HepG2 (cell line): ENCODE measurements around the gene PPIL6. TPM values are rescaled to one million over a fixed set of nuclear protein-coding genes. Genes with fewer than 3 reads are reported as not detected.
A peak's percentile ranks its signal among the peaks of the same experiment; 100 is the strongest.

Source experiments
- ATAC-seq: fragments of 200-7000 bp; cut with Tn5 transposase; 3 replicates; pipeline ENCODE4 v1.9.1; 2020; ENCODE audit warnings: mild to moderate bottlenecking, moderate library complexity
- BruUV-seq: library from RNA; stranded (reverse); fragments of 400-500 nt; replicated peaks from 2 replicates; lab custom pipeline; 2021; lab: Mats Ljungman, UMichigan
- CTCF ChIA-PET: fragments of 300-600 bp; formaldehyde crosslinking; extraction: SDS; loops from one replicate; lab custom pipeline; 2021; ENCODE audit warnings: low total read pairs, inconsistent platforms, low intra/inter-chr PET ratio; lab: Yijun Ruan, JAX
- POLR2A ChIA-PET: fragments of 350-600 bp; sonication (Branson Sonifier 250); formaldehyde crosslinking; loops from one replicate; lab custom pipeline; 2020; ENCODE audit warnings: antibody characterized with exemption, inconsistent platforms; lab: Yijun Ruan, JAX
- DNase-seq: peaks from one replicate; pipeline ENCODE4 v3.0.0-alpha.2; 2015; ENCODE audit warnings: low spot score
- FAIRE-seq: peaks from 3 replicates; lab custom pipeline; 2011; peaks lifted over from hg19 to GRCh38; lab: Jason Lieb, UNC
- H2AFZ ChIP-seq: one replicate; pipeline ENCODE4 v1.6.1; 2011; ENCODE audit warnings: low read length, inconsistent platforms
- H3K27ac ChIP-seq: fragments of 300-600 bp; 3 replicates; pipeline ENCODE4 v1.8.0; 2011; ENCODE audit warnings: mixed run types, mild to moderate bottlenecking, mixed read lengths, low read length, inconsistent platforms; ENCODE audit not compliant: insufficient read depth; ENCODE audit errors: extremely low read length
- H3K27me3 ChIP-seq, 2 experiments: fragments of 200-600 bp in 1 of 2; 2 replicates in 1 of 2; 3 replicates in 1 of 2; pipeline versions ENCODE4 v1.6.0 to v1.8.0; 2011; ENCODE audit warnings: low read length in 2 of 2, mild to moderate bottlenecking in 2 of 2, moderate library complexity in 2 of 2, inconsistent platforms in 1 of 2; ENCODE audit not compliant: insufficient read depth in 2 of 2, control insufficient read depth in 1 of 2
- H3K36me3 ChIP-seq, 2 experiments: fragments of 200-600 bp in 1 of 2; replicated peaks in 1 of 2; 2 replicates in 1 of 2; 3 replicates in 1 of 2; pipeline versions ENCODE4 v1.5.1 to v1.8.0; 2011; ENCODE audit warnings: low read length in 2 of 2, inconsistent platforms in 1 of 2; ENCODE audit not compliant: insufficient read depth in 2 of 2, control insufficient read depth in 1 of 2
- H3K4me1 ChIP-seq: 2 replicates; pipeline ENCODE4 v1.5.1; 2012; ENCODE audit warnings: low read length, inconsistent platforms; ENCODE audit not compliant: insufficient read depth
- H3K4me2 ChIP-seq: 2 replicates; pipeline ENCODE4 v1.6.0; 2011; ENCODE audit warnings: low read depth, low read length, inconsistent platforms
- H3K4me3 ChIP-seq, 3 experiments: fragments of 200-600 bp in 1 of 3; sonication (generic), shearing (Covaris generic) in 1 of 3; replicated peaks in 1 of 3; 2 replicates each; pipeline ENCODE4 v1.5.1; 2011 to 2016; ENCODE audit warnings: low read length in 3 of 3, inconsistent platforms in 2 of 3, low read depth in 2 of 3, mild to moderate bottlenecking in 2 of 3, control low read depth in 1 of 3, mixed read lengths in 1 of 3; ENCODE audit not compliant: insufficient read depth in 1 of 3
- H3K79me2 ChIP-seq: one replicate; pipeline ENCODE4 v1.6.1; 2011; ENCODE audit warnings: low read length, inconsistent platforms; ENCODE audit not compliant: insufficient read depth
- H3K9ac ChIP-seq: 2 replicates; pipeline ENCODE4 v1.6.0; 2011; ENCODE audit warnings: mild to moderate bottlenecking, low read depth, low read length, inconsistent platforms; ENCODE audit not compliant: insufficient read depth
- H3K9me3 ChIP-seq: 2 replicates; pipeline ENCODE4 v1.5.1; 2012; ENCODE audit warnings: mild to moderate bottlenecking, low read length
- H4K20me1 ChIP-seq: 2 replicates; pipeline ENCODE4 v1.6.0; 2011; ENCODE audit warnings: inconsistent platforms, mild to moderate bottlenecking, low read length, moderate library complexity; ENCODE audit not compliant: insufficient read depth
- AGO2 ChIP-seq: fragments of 200-400 bp; formaldehyde crosslinking; optimal IDR thresholded peaks from 2 replicates; pipeline ENCODE3; 2017; ENCODE audit warnings: mild to moderate bottlenecking, low read depth, low read length, moderate library complexity
- ARNT2 ChIP-seq: sonication (generic); formaldehyde crosslinking; IDR thresholded peaks from 2 replicates; pipeline ENCODE4 v1.8.0; 2022; ENCODE audit warnings: mild to moderate bottlenecking, low read depth, missing genetic modification reagents, moderate library complexity
- PCBP1 ChIP-seq: fragments of 200-400 bp; formaldehyde crosslinking; IDR thresholded peaks from 2 replicates; pipeline ENCODE4 v1.6.1; 2017; ENCODE audit warnings: mild to moderate bottlenecking, low read depth, low read length, borderline replicate concordance
- SP5 ChIP-seq: IDR thresholded peaks from 2 replicates; pipeline ENCODE4 v1.6.1; 2016; ENCODE audit warnings: low read depth, borderline replicate concordance
- TOPORS ChIP-seq: sonication (generic); formaldehyde crosslinking; IDR thresholded peaks from 2 replicates; pipeline ENCODE4 v1.8.0; 2023; ENCODE audit warnings: mild to moderate bottlenecking, missing genetic modification reagents
- ZNF138 ChIP-seq: sonication (generic); formaldehyde crosslinking; IDR thresholded peaks from 2 replicates; pipeline ENCODE4 v1.5.0; 2020; ENCODE audit warnings: mild to moderate bottlenecking, low read depth, missing genetic modification reagents
- ZNF326 ChIP-seq: sonication (generic); formaldehyde crosslinking; IDR thresholded peaks from 2 replicates; pipeline ENCODE4 v1.4.0; 2020; ENCODE audit warnings: missing genetic modification reagents, borderline replicate concordance
- ZNF569 ChIP-seq: sonication (generic); formaldehyde crosslinking; IDR thresholded peaks from 2 replicates; pipeline ENCODE4 v1.5.0; 2020; ENCODE audit warnings: mild to moderate bottlenecking, missing genetic modification reagents, moderate library complexity, borderline replicate concordance
- WGBS: methylation state at CpG from one replicate; pipeline ENCODE4 v1.1.6; 2017; ENCODE audit warnings: low lambda C conversion rate; 5-methylcytosine and 5-hydroxymethylcytosine counted together
- in situ Hi-C: cut with HindIII; loops from 2 replicates; pipeline ENCODE4 v1.10.0; 2017; ENCODE audit warnings: low pct_unique_long_range_greater_than_20kb; ENCODE audit not compliant: extremely low pct_ligation_motif_present
- intact Hi-C: fragments of 100-400 bp; cut with micrococcal nuclease; formaldehyde crosslinking; loops from one replicate; pipeline ENCODE4 v1.10.0; 2022; ENCODE audit not compliant: unreplicated experiment
- polyA plus RNA-seq, 8 experiments: library from polyadenylated mRNA; depleted of rRNA in 3 of 8; stranded (reverse) in 7 of 8; unstranded in 1 of 8; fragments of >200 nt; fragmentation: Illumina TruSeq in 4 of 8; extraction: Trizol in 4 of 8; gene quantifications; 2 replicates each; pipeline versions ENCODE4 v1.2.1 to v1.2.3, GENCODE V29; 2011 to 2016; ENCODE audit warnings: low read depth in 4 of 8, missing spikeins in 1 of 8, mixed read lengths in 1 of 8; ENCODE audit not compliant: insufficient read depth in 1 of 8
- total RNA-seq, 5 experiments: library from RNA; depleted of rRNA; stranded (reverse); fragments of >200 nt; fragmentation: Illumina TruSeq; extraction: Trizol; gene quantifications; 2 replicates each; pipeline ENCODE4 v1.2.3, GENCODE V29; 2016; ENCODE audit warnings: low read depth in 1 of 5
- TF ChIP-seq, protein P1 (sequence below): IDR thresholded peaks from 2 replicates; pipeline ENCODE4 v1.6.1; 2016
- TF ChIP-seq, protein P2 (sequence below): sonication (generic); formaldehyde crosslinking; IDR thresholded peaks from 2 replicates; pipeline ENCODE4 v1.4.0; 2020; ENCODE audit warnings: missing genetic modification reagents
- TF ChIP-seq, protein P3 (sequence below): sonication (generic); formaldehyde crosslinking; IDR thresholded peaks from 2 replicates; pipeline ENCODE4 v1.4.0; 2020; ENCODE audit warnings: missing genetic modification reagents, mild to moderate bottlenecking, borderline replicate concordance
- TF ChIP-seq, protein P4 (sequence below): sonication (generic); formaldehyde crosslinking; IDR thresholded peaks from 2 replicates; pipeline ENCODE4 v1.8.0; 2022; ENCODE audit warnings: mild to moderate bottlenecking, missing genetic modification reagents, moderate library complexity

Gene PPIL6
- total and polyA plus RNA-seq, 2 of the 13 experiments (the other 11 are each of a cell fraction or from before 2014, with no cell fraction given): 0.22 to 0.46 TPM

DNA sequence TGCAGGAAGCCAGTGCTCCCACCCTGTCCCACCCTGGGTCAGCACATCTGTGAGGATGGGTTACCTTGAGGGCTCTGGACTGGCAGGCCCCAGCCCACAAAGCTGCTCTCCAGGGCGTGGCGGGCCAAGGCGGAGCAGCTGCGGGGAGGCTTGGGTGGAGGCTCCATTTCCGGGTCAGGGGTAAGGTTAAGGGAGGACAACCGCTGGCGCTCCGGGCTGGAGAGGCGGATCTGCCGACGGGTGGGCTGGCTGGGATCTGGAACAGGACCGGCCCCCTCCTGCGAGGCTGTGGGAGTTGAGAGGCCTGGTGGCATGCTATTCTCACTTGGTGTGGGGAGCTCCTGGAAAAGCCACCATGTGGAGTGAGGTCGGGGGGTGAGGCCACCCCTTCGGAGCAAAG, 5.6 kb upstream of the PPIL6 start:
- no peak for FAIRE-seq
- BruUV-seq: no TSS peak
- intact Hi-C loops: no loop called here
- H4K20me1 ChIP-seq: no peaks in the 10 kb centered on the region
- H3K79me2 ChIP-seq: peaks cover 9% of the 10 kb centered on the region
- in situ Hi-C loops: no loop called here
- ATAC-seq: no peak
- WGBS: 94% methylated on average over 11 of the region's 15 CpGs
- H3K4me2 ChIP-seq: no peak overlapping the region
- no peak overlapping the region for H2AFZ ChIP-seq
- no peaks in the 10 kb centered on the region; a peak in 1 of 5 replicates for H3K27me3 ChIP-seq
- POLR2A ChIA-PET: interaction anchor here (1.0 kb wide), 1 partner anchor 62 kb away, joined by 3 read pairs; no protein-coding TSS in a partner anchor
- H3K4me1 ChIP-seq: peaks cover 15% of the 10 kb centered on the region
- H3K4me3 ChIP-seq: no peak overlapping the region
- CTCF ChIA-PET: interaction anchor here (1.9 kb wide), 1 partner anchor 258 kb away, joined by 9 read pairs; no protein-coding TSS in a partner anchor
- DNase-seq: no peak
- peaks cover 2 to 10% of the 10 kb centered on the region in 2 experiments; a peak in 3 of 5 replicates for H3K36me3 ChIP-seq
- H3K27ac ChIP-seq: no peak overlapping the region
- H3K9me3 ChIP-seq: no peaks in the 10 kb centered on the region
- H3K9ac ChIP-seq: no peak overlapping the region
- TF ChIP-seq TOPORS (CRISPR knock-in tag): no peak
- TF ChIP-seq ZNF569 (CRISPR knock-in tag): no peak
- TF ChIP-seq ZNF326: no peak
- TF ChIP-seq SP5 (CRISPR knock-in tag): no peak
- TF ChIP-seq AGO2: peak; percentile 52
- TF ChIP-seq, protein P1, sequence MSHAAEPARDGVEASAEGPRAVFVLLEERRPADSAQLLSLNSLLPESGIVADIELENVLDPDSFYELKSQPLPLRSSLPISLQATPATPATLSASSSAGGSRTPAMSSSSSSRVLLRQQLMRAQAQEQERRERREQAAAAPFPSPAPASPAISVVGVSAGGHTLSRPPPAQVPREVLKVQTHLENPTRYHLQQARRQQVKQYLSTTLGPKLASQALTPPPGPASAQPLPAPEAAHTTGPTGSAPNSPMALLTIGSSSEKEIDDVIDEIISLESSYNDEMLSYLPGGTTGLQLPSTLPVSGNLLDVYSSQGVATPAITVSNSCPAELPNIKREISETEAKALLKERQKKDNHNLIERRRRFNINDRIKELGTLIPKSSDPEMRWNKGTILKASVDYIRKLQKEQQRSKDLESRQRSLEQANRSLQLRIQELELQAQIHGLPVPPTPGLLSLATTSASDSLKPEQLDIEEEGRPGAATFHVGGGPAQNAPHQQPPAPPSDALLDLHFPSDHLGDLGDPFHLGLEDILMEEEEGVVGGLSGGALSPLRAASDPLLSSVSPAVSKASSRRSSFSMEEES (CRISPR knock-in tag): no peak
- TF ChIP-seq ARNT2: no peak
- TF ChIP-seq ZNF138 (CRISPR knock-in tag): no peak
- TF ChIP-seq, protein P2, sequence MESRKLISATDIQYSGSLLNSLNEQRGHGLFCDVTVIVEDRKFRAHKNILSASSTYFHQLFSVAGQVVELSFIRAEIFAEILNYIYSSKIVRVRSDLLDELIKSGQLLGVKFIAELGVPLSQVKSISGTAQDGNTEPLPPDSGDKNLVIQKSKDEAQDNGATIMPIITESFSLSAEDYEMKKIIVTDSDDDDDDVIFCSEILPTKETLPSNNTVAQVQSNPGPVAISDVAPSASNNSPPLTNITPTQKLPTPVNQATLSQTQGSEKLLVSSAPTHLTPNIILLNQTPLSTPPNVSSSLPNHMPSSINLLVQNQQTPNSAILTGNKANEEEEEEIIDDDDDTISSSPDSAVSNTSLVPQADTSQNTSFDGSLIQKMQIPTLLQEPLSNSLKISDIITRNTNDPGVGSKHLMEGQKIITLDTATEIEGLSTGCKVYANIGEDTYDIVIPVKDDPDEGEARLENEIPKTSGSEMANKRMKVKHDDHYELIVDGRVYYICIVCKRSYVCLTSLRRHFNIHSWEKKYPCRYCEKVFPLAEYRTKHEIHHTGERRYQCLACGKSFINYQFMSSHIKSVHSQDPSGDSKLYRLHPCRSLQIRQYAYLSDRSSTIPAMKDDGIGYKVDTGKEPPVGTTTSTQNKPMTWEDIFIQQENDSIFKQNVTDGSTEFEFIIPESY (CRISPR knock-in tag): peak; percentile 29; the same call in 1 of the 2 replicates
- TF ChIP-seq, protein P3, sequence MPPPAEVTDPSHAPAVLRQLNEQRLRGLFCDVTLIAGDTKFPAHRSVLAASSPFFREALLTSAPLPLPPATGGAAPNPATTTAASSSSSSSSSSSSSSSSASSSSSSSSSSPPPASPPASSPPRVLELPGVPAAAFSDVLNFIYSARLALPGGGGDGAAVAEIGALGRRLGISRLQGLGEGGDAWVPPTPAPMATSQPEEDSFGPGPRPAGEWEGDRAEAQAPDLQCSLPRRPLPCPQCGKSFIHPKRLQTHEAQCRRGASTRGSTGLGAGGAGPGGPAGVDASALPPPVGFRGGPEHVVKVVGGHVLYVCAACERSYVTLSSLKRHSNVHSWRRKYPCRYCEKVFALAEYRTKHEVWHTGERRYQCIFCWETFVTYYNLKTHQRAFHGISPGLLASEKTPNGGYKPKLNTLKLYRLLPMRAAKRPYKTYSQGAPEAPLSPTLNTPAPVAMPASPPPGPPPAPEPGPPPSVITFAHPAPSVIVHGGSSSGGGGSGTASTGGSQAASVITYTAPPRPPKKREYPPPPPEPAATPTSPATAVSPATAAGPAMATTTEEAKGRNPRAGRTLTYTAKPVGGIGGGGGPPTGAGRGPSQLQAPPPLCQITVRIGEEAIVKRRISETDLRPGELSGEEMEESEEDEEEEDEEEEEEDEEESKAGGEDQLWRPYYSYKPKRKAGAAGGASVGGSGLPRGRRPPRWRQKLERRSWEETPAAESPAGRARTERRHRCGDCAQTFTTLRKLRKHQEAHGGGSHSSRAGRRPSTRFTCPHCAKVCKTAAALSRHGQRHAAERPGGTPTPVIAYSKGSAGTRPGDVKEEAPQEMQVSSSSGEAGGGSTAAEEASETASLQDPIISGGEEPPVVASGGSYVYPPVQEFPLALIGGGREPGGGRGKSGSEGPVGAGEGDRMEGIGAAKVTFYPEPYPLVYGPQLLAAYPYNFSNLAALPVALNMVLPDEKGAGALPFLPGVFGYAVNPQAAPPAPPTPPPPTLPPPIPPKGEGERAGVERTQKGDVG (CRISPR knock-in tag): no peak
- TF ChIP-seq PCBP1: no peak
- TF ChIP-seq, protein P4, sequence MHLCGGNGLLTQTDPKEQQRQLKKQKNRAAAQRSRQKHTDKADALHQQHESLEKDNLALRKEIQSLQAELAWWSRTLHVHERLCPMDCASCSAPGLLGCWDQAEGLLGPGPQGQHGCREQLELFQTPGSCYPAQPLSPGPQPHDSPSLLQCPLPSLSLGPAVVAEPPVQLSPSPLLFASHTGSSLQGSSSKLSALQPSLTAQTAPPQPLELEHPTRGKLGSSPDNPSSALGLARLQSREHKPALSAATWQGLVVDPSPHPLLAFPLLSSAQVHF (CRISPR knock-in tag): no peak
